ENCODE data around the gene ABHD17C.
"Not testable (repeated sequence)": the region's sequence is repeated elsewhere in the genome, so short reads cannot be mapped to it uniquely, and the experiment has no call there.

The ABHD17C gene

GRCh38 chr15:80730926-80731325, 35.8 kb downstream of the ABHD17C start:
- no peak for DNase-seq (ENCODE audit: low read depth in 2 of 2)

DNA sequence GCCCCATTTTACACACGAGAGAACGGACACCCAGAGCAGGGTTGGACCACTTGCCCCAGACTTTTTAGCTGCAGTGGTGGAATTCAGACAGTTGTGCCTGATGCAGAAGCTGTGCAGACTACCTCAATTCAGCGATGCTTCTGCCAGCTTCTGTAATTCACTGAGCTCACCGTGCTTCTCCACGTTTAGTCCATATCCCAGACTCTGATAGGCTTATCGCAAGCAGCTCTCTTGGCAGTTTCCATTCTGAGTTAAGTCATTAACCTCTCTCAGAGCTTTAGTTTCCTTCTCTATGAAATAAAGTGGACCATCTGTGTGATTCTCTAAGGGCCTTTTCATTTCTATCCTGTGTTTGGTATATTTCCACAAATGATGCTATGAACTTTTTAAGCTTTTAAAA, 37.1 kb downstream of the ABHD17C start:
- DNase-seq (ENCODE audit: low read depth in 2 of 2), result no peak

DNA sequence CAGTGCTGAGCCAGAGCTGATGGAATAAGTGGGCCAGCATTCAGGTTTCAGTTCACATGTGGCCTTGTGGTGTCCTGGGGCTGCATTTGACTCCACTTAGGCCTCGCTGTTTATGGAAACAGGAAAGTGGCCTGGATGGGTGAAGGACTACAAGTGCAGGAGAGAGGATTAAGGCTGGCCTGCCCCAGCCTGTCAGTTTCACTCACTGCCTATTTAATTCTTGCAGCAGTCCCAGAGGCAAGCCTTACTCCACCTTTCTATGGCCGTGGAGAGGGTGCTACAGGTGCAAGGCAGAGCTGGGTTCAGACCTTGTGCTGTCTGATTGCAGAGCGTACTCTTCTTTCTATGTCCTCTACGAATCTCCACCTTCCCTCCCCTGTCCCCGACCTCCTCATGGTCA, 37.7 kb downstream of the ABHD17C start:
- no peak for DNase-seq (ENCODE audit: low read depth in 2 of 2)

DNA sequence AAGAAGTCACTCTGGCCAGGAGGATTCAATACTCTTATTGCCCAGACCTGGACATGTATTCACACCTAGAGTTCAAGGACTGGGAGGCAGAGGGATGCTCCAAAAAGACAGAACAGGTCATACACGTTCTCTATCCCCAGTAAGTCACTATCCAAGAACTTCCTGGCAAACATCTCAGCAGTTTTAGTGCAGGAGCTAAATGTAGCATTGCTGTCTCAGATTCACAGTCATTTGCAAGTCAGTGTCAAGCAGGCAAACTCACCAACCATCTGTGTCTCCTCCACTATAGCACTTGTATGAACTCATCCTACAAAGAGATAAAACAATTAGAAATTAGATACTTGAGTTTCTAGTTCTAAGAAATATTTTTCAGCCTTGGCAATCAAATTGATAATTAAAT, 38.4 kb downstream of the ABHD17C start:
- DNase-seq (ENCODE audit: low read depth in 2 of 2), result no peak

DNA sequence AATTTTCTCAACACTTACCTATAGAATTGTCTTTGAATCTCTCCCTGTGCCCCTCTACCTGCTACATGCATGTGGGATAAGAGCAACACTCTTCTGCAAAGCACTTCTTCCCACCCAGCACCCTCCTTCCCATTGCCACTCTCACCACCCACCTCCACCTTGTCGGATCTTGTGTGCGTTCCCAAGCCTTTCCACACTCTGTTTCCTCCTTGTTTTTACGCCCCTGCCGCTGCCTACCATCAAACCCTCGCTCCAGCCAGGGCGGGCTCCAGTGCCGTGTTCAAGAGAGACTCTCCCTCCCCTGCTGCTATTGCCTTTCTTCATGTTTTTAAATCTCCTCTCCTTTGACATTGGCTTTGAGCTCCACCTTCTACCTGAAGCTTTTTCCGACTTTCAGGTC, 40.2 kb downstream of the ABHD17C start:
- no peak for DNase-seq (ENCODE audit: low read depth in 2 of 2)

- DNase-seq (ENCODE audit: low read depth in 2 of 2), result no peak
Measured at GRCh38 chr15:80736560-80736959, 41.5 kb downstream of the ABHD17C start.

- DNase-seq (ENCODE audit: low read depth in 2 of 2), result no peak
Measured at GRCh38 chr15:80739919-80740318, 44.8 kb downstream of the ABHD17C start.

GRCh38 chr15:80742081-80742480, 47.0 kb downstream of the ABHD17C start:
- no peak for DNase-seq (ENCODE audit: low read depth in 2 of 2)

DNA sequence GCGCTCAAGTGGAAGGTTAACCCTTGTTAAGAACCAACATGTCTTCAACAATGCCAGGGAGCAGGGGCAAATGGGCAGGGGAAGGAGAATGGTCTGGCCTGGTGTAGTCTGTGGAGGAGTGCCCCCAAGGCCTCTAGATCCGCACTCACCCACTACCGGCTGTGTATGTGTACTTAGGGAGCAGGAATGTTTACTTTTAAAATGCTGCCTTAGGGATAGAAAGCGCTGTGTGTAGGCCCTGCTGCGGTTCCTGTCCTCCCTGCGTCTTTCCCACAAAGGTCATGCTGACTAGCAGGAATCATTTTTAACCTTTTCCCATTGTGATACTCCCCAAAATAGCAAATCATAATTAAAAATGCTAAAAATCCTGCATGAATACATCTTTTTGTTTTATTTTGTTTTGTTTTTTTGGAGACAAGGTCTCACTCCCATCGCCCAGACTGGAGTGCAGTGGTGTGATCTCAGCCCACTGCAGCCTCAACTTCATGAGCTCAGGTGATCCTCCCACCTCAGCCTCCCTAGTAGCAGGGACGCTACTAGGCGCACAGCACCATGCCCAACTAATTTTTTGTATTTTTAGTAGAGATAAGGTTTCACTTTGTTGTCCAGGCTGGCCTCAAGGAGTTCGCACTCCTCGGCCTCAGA, 48.2 kb downstream of the ABHD17C start:
- DNase-seq (ENCODE audit: low read depth in 2 of 2), result no peak

GRCh38 chr15:80744415-80744814, 49.3 kb downstream of the ABHD17C start:
- DNase-seq (ENCODE audit: low read depth in 2 of 2), result no peak

GRCh38 chr15:80744826-80745225, 49.7 kb downstream of the ABHD17C start:
- DNase-seq (ENCODE audit: low read depth in 2 of 2), result no peak

DNA sequence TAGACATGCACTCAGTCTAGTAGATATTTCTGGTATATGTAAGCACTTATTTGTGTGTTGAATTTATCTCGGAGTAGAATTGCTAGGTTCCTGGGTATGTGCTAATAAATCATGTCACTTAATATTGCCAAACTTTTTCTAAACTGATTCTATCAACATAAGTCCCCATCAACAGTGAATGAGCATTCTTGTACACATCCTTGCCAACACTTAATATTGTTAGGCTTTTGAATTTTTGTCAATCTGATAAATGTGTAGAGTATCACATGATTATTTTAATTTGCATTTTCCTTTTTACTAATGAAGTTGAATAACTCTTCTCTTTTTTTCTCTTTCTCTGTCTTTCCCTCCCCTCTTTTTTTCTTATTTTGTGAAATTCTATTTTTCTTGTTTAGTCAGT, 50.8 kb downstream of the ABHD17C start:
- DNase-seq (ENCODE audit: low read depth in 2 of 2), result no peak

GRCh38 chr15:80747317-80748053, 52.4 kb downstream of the ABHD17C start:
- no peak for DNase-seq (ENCODE audit: low read depth in 2 of 2)

DNA sequence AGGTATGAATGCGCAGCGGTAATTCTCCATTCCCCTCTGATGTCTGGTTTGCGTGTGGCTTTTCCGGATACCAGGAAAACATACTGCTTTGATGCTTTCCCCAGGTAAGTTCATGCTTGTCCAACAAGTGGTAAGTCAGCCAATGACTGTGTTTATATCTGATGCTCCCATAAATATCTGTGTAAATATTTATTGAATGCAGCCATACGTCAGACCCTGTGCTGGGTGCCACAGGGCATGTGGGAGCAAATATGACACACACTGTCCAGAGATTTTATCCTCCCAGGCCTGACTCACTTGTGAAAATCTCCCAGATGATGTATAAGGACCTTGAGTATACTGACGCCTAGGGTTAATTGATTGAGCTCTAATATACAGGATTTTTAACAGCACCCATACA, 54.5 kb downstream of the ABHD17C start:
- DNase-seq (ENCODE audit: low read depth in 2 of 2), result no peak

DNA sequence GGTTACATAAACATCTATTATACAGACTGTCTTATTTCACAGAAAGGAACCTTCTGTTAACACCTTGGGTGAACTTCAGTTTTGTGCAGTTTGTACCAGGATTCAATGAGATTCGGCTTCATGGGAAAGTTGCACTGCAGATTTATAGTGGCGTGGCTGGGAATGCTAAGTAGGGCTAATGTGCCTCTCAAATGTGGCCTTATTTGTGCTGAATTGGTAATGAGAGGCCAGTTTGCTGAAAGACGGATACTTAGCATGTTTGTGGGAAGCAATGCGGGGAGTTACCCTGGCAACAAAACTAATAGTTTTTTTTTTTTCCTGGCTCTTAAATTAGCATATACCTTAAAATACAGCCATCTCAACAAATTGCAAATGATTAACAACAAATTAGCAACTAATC, 55.5 kb downstream of the ABHD17C start:
- no peak for DNase-seq (ENCODE audit: low read depth in 2 of 2)

- no peak for DNase-seq (ENCODE audit: low read depth in 2 of 2)
Measured at GRCh38 chr15:80752204-80752603, 57.1 kb downstream of the ABHD17C start.

GRCh38 chr15:80753161-80753560, 58.1 kb downstream of the ABHD17C start:
- DNase-seq (ENCODE audit: low read depth in 2 of 2), result no peak

GRCh38 chr15:80754014-80754413, 58.9 kb downstream of the ABHD17C start:
- no peak for DNase-seq (ENCODE audit: low read depth in 2 of 2)

GRCh38 chr15:80755885-80756284, 60.8 kb downstream of the ABHD17C start:
- DNase-seq (ENCODE audit: low read depth in 2 of 2), result no peak

DNA sequence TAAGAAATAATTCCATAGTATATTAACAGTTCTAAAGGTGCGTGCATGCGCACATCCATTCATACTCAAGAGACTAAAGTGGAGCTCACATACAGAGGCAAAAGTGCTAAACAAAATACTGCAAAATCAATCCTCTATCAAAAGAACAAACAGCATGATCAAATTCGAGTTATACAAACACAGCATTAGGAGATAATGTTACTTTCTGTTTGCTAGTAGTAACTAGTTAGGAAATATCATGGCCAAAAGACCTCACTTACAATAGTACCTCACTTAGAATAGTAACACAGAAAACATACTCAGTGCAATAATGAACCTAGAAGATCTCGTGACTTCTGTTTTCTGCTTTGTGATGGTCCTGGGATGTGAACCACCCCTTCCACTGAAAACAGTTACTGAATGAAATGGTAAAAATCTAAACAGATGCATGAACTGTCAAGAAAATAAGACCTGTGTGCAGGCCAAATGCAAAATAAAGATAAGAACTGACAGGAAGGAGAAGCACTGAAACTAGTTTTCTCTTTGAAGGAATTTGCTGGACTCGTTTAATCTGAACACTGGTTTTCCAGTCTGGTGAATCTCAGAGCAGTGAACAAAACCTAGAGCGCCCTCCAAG, 63.1 kb downstream of the ABHD17C start:
- DNase-seq (ENCODE audit: low read depth in 2 of 2), result no peak

DNA sequence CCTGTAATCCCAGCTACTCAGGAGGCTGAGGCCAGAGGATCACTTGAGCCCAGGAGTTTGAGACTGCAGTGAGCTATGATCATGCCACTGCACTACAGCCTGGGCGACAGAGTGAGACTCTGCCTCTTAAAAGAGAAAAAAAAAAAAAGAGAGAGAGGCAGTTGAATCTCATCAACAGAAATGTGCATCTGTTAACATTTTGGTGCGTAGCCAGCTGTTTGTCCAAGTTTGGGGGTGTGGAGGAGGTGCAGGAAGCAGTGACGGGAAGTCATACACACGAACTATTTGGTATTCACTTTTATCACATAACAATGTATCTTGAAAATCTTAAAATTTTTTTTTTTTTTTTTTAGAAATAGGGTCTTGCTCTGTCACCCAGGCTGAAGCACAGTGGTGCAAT, 65.8 kb downstream of the ABHD17C start:
- DNase-seq (ENCODE audit: low read depth in 2 of 2), result no peak

- DNase-seq (ENCODE audit: low read depth in 2 of 2), result no peak
Measured at GRCh38 chr15:80761754-80762153, 66.6 kb downstream of the ABHD17C start.

DNA sequence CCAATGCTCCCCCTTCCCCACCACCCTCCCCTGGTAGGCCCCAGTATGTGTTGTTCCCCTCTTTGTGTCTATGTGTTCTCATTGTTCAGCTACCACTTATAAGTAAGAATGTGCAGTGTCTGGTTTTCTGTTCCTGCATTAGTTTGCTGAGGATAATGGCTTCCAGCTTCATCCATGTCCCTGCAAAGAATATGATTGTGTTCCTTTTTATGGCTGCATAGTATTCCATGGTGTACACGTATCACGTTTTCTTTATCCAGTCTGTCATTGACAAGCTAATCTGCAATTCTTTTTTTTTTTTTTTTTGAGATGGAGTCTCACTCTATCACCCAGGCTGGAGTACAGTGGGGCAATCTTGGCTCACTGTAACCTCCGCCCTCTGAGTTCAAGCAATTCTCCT, 68.1 kb downstream of the ABHD17C start:
- not testable (repeated sequence) for DNase-seq (ENCODE audit: low read depth in 2 of 2)

Measured in stimulated activated CD8-positive, alpha-beta memory T cell treated with anti-CD3 and anti-CD28 coated beads, Interleukin-7, amount 100 ng/mL, for 4 hours (primary cell).